Hepatocyte (in vitro differentiated cells): ENCODE results near the gene OR1E2. TPM values are rescaled to one million over a fixed set of nuclear protein-coding genes. Genes with fewer than 3 reads are reported as not detected.
"Not testable (repeated sequence)": the region's sequence is repeated elsewhere in the genome, so short reads cannot be mapped to it uniquely, and the experiment has no call there.

Source experiments
- DNase-seq: peaks from one replicate; pipeline ENCODE4 v3.0.0-alpha.2; 2016; ENCODE audit warnings: low spot score
- H2AFZ ChIP-seq: fragments of 200-600 bp; sonication (generic); 2 replicates; pipeline ENCODE4 v1.6.0; 2016; ENCODE audit warnings: antibody characterized with exemption, mild to moderate bottlenecking
- H3K27ac ChIP-seq: fragments of 200-600 bp; sonication (generic); 2 replicates; pipeline ENCODE4 v1.5.1; 2016; ENCODE audit warnings: mild to moderate bottlenecking
- H3K27me3 ChIP-seq: fragments of 200-600 bp; sonication (generic); 2 replicates; pipeline ENCODE4 v1.6.1; 2016
- H3K36me3 ChIP-seq: fragments of 200-600 bp; sonication (generic); replicated peaks from 2 replicates; pipeline ENCODE4 v1.5.1; 2016; ENCODE audit warnings: low read depth; ENCODE audit not compliant: insufficient read depth
- H3K4me1 ChIP-seq: fragments of 200-600 bp; sonication (generic); 2 replicates; pipeline ENCODE4 v1.5.1; 2016; ENCODE audit warnings: mild to moderate bottlenecking, moderate library complexity; ENCODE audit not compliant: insufficient read depth
- H3K4me2 ChIP-seq: fragments of 200-600 bp; sonication (generic); 2 replicates; pipeline ENCODE4 v1.6.0; 2016
- H3K4me3 ChIP-seq: fragments of 200-600 bp; sonication (generic); 2 replicates; pipeline ENCODE4 v1.5.1; 2016; ENCODE audit warnings: mild to moderate bottlenecking
- H3K79me2 ChIP-seq: fragments of 200-600 bp; sonication (generic); 2 replicates; pipeline ENCODE4 v1.6.0; 2017; ENCODE audit warnings: mild to moderate bottlenecking
- H3K9me2 ChIP-seq: fragments of 200-600 bp; sonication (generic); replicated peaks from 2 replicates; pipeline ENCODE4 v1.6.0; 2017; ENCODE audit warnings: mild to moderate bottlenecking; ENCODE audit not compliant: insufficient read depth
- H3K9me3 ChIP-seq: fragments of 200-600 bp; sonication (generic); 2 replicates; pipeline ENCODE4 v1.5.1; 2016; ENCODE audit warnings: low read depth, mild to moderate bottlenecking
- H4K20me1 ChIP-seq: fragments of 200-600 bp; sonication (generic); 2 replicates; pipeline ENCODE4 v1.6.0; 2016; ENCODE audit warnings: mild to moderate bottlenecking; ENCODE audit not compliant: insufficient read depth, poor library complexity, severe bottlenecking
- EZH2 ChIP-seq: fragments of 200-600 bp; sonication (generic); IDR thresholded peaks from 2 replicates; pipeline ENCODE4 v1.6.1; 2016; ENCODE audit warnings: antibody characterized with exemption, mild to moderate bottlenecking, borderline replicate concordance
- EZH2phosphoT487 ChIP-seq: fragments of 200-600 bp; sonication (generic); IDR thresholded peaks from one replicate; pipeline ENCODE4 v1.6.1; 2018; ENCODE audit warnings: antibody characterized with exemption, mild to moderate bottlenecking, low read depth, moderate library complexity; ENCODE audit not compliant: unreplicated experiment, severe bottlenecking
- WGBS: methylation state at CpG from one replicate; pipeline ENCODE4 v1.1.6; 2016; ENCODE audit warnings: low lambda C conversion rate; ENCODE audit errors: missing lambda C conversion rate; 5-methylcytosine and 5-hydroxymethylcytosine counted together
- polyA plus RNA-seq: library from polyadenylated mRNA; unstranded; fragments of >200 nt; fragmentation: Nextera tagmentation; extraction: Ambion mirVana; gene quantifications from 2 replicates; pipeline ENCODE4 v1.2.1, GENCODE V29; 2016
- total RNA-seq: library from RNA; depleted of rRNA; stranded (reverse); fragments of >200 nt; gene quantifications from 2 replicates; pipeline ENCODE4 v1.2.3, GENCODE V29; 2014
- TF ChIP-seq, protein P1 (sequence below): fragments of 200-600 bp; sonication (generic); IDR thresholded peaks from 2 replicates; pipeline ENCODE4 v1.5.1; 2016; ENCODE audit warnings: antibody characterized with exemption, mild to moderate bottlenecking; ENCODE audit not compliant: poor library complexity

Gene OR1E2
- total and polyA plus RNA-seq, 2 experiments from 2014 or later: not detected

DNA sequence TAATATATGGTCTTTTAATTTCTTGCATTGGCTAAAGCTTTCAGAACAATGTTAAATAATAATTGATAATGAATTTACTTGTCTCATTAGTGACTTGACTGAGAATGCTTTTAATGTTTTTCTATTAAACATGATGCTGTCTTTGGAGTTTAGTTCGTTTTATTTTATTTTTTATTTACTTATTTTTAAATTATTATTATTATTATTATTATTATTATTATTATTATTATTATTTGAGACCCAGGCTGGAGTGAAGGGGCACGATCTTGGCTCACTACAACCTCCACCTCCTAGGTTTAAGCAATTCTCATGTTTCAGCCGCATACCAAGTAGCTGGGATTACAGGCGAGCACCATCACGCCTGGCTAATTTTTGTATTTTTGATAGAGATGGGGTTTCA, 18.0 kb downstream of the OR1E2 start:
- TF ChIP-seq EZH2 (no peak), EZH2phosphoT487 (no peak)
- TF ChIP-seq, protein P1, sequence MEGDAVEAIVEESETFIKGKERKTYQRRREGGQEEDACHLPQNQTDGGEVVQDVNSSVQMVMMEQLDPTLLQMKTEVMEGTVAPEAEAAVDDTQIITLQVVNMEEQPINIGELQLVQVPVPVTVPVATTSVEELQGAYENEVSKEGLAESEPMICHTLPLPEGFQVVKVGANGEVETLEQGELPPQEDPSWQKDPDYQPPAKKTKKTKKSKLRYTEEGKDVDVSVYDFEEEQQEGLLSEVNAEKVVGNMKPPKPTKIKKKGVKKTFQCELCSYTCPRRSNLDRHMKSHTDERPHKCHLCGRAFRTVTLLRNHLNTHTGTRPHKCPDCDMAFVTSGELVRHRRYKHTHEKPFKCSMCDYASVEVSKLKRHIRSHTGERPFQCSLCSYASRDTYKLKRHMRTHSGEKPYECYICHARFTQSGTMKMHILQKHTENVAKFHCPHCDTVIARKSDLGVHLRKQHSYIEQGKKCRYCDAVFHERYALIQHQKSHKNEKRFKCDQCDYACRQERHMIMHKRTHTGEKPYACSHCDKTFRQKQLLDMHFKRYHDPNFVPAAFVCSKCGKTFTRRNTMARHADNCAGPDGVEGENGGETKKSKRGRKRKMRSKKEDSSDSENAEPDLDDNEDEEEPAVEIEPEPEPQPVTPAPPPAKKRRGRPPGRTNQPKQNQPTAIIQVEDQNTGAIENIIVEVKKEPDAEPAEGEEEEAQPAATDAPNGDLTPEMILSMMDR: no peak
- Histone ChIP-seq H3K27ac (no peak overlapping the region), H3K9me3 (no peaks in the 10 kb centered on the region), H3K79me2 (no peaks in the 10 kb centered on the region), H3K4me1 (no peaks in the 10 kb centered on the region), H4K20me1 (no peaks in the 10 kb centered on the region), H3K36me3 (no peaks in the 10 kb centered on the region), H3K9me2 (no peaks in the 10 kb centered on the region), H3K4me3 (no peak overlapping the region), H2AFZ (no peak overlapping the region), H3K4me2 (no peak overlapping the region), H3K27me3 (no peaks in the 10 kb centered on the region)
- DNase-seq: no peak
- WGBS: 70% methylated on average over 5 of the region's 5 CpGs

DNA sequence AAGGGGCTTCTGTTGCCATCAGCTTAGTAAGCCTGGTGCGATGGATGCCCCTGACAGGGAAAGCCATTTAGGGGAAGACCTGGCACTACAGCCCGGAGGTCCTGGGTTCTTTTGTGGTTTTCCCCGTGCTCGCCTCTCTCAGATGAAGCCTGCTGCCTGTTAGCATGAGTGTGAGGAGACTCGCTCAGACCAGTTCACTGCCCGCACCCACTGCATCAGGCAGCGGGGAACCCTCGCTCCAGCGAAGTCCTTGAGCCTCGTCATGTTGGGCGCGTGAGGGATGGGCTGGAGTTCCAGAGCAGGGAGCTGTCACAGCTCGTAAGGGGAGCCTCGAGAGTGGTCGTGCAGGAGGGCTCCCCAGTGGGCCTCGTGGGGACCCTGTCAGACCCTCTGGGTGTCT, 21.4 kb downstream of the OR1E2 start:
- not testable (repeated sequence) for H4K20me1 ChIP-seq, H3K4me1 ChIP-seq, H3K9me2 ChIP-seq, H3K27me3 ChIP-seq, DNase-seq, H3K79me2 ChIP-seq, H3K4me2 ChIP-seq, H3K4me3 ChIP-seq, H2AFZ ChIP-seq, H3K27ac ChIP-seq, H3K9me3 ChIP-seq, H3K36me3 ChIP-seq
- WGBS: 83% methylated on average over 2 of the region's 16 CpGs

DNA sequence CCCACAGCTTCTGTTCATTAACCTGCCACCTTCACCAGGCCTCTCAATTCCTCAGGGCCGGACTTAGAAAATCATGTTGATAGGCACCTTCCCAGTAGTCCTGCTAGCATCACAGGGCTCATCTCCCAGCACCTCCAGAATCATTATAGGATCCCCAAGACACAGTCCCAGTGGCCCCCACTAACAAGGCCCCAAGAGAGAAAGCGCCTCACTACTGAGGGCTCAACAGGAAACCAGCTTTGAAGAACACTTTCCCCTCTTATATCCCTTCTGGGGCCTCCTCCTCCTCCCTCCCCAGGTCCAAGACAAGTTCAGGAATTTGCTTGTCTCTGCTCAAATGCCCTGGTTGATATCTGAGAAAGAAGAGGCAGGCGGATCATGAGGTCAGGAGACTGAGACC, 22.6 kb downstream of the OR1E2 start, which contains the start of gene OR3A3:
Gene OR3A3, plus strand, starts transcription at position 301 of the 400 bp plus-strand sequence.
- no peak within 1 kb of the TSS for H3K4me2 ChIP-seq
- DNase-seq: no peak
- H4K20me1 ChIP-seq: no peaks in the 10 kb centered on the region
- 81% methylated on average over 3 of the region's 3 CpGs for whole genome bisulfite sequencing
- H3K9me2 ChIP-seq: no peaks in the 10 kb centered on the region
- TF ChIP-seq, protein P1: no peak
- TF ChIP-seq EZH2phosphoT487: no peak
- TF ChIP-seq EZH2: no peak
- H3K4me1 ChIP-seq: no peaks in the 10 kb centered on the region
- H3K27ac ChIP-seq: no peak within 1 kb of the TSS
- no peaks in the 10 kb centered on the region for H3K79me2 ChIP-seq
- H3K9me3 ChIP-seq: no peaks in the 10 kb centered on the region
- H2AFZ ChIP-seq: no peak within 1 kb of the TSS
- H3K4me3 ChIP-seq: no peak within 1 kb of the TSS
- no peaks in the 10 kb centered on the region for H3K36me3 ChIP-seq
- H3K27me3 ChIP-seq: no peaks in the 10 kb centered on the region

DNA sequence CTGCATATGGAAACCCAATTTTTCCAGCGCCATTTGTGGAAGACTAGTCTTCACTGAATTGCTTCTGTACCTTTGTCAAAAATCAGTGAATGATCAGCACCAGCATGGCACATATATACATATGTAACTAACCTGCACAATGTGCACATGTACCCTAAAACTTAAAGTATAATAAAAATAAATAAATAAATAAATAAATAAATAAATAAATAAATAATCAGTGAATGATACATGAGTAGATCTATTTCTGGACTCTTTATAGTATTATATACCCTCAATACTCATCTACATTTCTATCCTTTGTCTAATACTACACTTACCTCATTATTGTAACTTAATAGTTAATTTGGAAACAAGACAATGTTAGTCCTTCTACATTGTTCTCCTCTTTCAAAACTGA, 29.8 kb downstream of the OR1E2 start:
- H3K36me3 ChIP-seq, H2AFZ ChIP-seq, H3K79me2 ChIP-seq, H3K4me1 ChIP-seq, H4K20me1 ChIP-seq, H3K4me2 ChIP-seq, H3K27ac ChIP-seq, H3K4me3 ChIP-seq, H3K27me3 ChIP-seq, H3K9me3 ChIP-seq, H3K9me2 ChIP-seq, DNase-seq: not testable (repeated sequence)
- 41% methylated on average over 1 of the region's 1 CpG for WGBS

DNA sequence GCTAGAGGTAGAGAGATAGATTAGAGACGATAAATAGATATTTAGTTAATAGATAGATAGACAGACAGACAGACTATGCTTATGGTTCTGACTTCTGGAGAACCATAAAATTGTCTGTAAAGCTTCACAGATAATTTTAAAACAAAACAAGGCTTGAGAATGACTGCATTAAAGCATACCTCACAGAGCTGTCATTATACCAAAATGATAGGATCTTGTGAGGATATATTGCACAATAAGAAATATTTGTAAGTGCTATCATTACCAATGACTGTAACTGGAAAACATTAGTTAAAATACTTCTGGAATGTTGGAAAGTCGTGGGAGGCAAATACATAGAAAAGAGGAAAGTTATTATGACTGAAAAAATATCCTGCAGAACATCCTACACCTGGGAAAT, 31.9 kb downstream of the OR1E2 start:
- H3K4me2 ChIP-seq: no peak overlapping the region
- no peaks in the 10 kb centered on the region for H3K9me3 ChIP-seq
- H3K9me2 ChIP-seq: no peaks in the 10 kb centered on the region
- H3K4me3 ChIP-seq: no peak overlapping the region
- H2AFZ ChIP-seq: no peak overlapping the region
- no peak overlapping the region for H3K27ac ChIP-seq
- no peak for DNase-seq
- no peaks in the 10 kb centered on the region for H3K79me2 ChIP-seq
- no peaks in the 10 kb centered on the region for H4K20me1 ChIP-seq
- no peaks in the 10 kb centered on the region for H3K27me3 ChIP-seq
- WGBS: 58% methylated on average over 2 of the region's 2 CpGs
- TF ChIP-seq, protein P1: no peak
- TF ChIP-seq EZH2phosphoT487 (no peak), EZH2 (no peak)
- H3K36me3 ChIP-seq: no peaks in the 10 kb centered on the region
- H3K4me1 ChIP-seq: no peaks in the 10 kb centered on the region
